SK-N-SH treated with all-trans-retinoic acid at 6 μM for 48 hours (cell line): ENCODE data around the gene SLC6A7.
"Not testable (repeated sequence)": the region's sequence is repeated elsewhere in the genome, so short reads cannot be mapped to it uniquely, and the experiment has no call there.

ENCODE experiments used
- ATAC-seq: fragments of 200-7000 bp; cut with Tn5 transposase; 3 replicates; pipeline ENCODE4 v1.9.1; 2020; ENCODE audit warnings: mild to moderate bottlenecking, moderate library complexity
- ARNTL ChIP-seq: fragments of 450-650 bp; formaldehyde crosslinking; IDR thresholded peaks from 2 replicates; pipeline ENCODE4 v1.5.0; 2020; ENCODE audit warnings: low read depth, mild to moderate bottlenecking, moderate library complexity, borderline replicate concordance
- BACH2 ChIP-seq: fragments of 250-450 bp; sonication (Bioruptor Pico); IDR thresholded peaks from 2 replicates; pipeline ENCODE4 v1.9.0; 2021; ENCODE audit warnings: mild to moderate bottlenecking, borderline replicate concordance
- CSDC2 ChIP-seq: fragments of 250-450 bp; sonication (Bioruptor Pico); IDR thresholded peaks from 2 replicates; pipeline ENCODE4 v1.5.0; 2020; ENCODE audit warnings: mild to moderate bottlenecking, moderate library complexity
- ESRRG ChIP-seq: fragments of 250-450 bp; sonication (Bioruptor Pico); IDR thresholded peaks from 2 replicates; pipeline ENCODE4 v1.6.1; 2021; ENCODE audit warnings: mild to moderate bottlenecking
- GLIS3 ChIP-seq: fragments of 250-450 bp; sonication (Bioruptor Pico); IDR thresholded peaks from 2 replicates; pipeline ENCODE4 v1.5.0; 2020; ENCODE audit warnings: mild to moderate bottlenecking, moderate library complexity
- OSR1 ChIP-seq: fragments of 250-450 bp; sonication (Bioruptor Pico); IDR thresholded peaks from 2 replicates; pipeline ENCODE4 v1.8.0; 2022; ENCODE audit warnings: moderate library complexity, mild to moderate bottlenecking, inconsistent platforms
- POU6F1 ChIP-seq: fragments of 250-450 bp; sonication (Bioruptor Pico); IDR thresholded peaks from 2 replicates; pipeline ENCODE4 v1.8.0; 2021; ENCODE audit warnings: low read depth, mild to moderate bottlenecking, moderate library complexity, borderline replicate concordance
- PPARA ChIP-seq: fragments of 250-450 bp; sonication (Bioruptor Pico); IDR thresholded peaks from 2 replicates; pipeline ENCODE4 v1.5.0; 2020; ENCODE audit warnings: mild to moderate bottlenecking, borderline replicate concordance
- RARB ChIP-seq: fragments of 250-450 bp; sonication (Bioruptor Pico); IDR thresholded peaks from 2 replicates; pipeline ENCODE4 v1.8.0; 2021; ENCODE audit warnings: mild to moderate bottlenecking, moderate library complexity
- SNAI2 ChIP-seq: fragments of 250-450 bp; sonication (Bioruptor Pico); IDR thresholded peaks from 2 replicates; pipeline ENCODE4 v1.5.0; 2020; ENCODE audit warnings: mild to moderate bottlenecking, moderate library complexity
- TCF4 ChIP-seq: fragments of 250-450 bp; sonication (Bioruptor Pico); IDR thresholded peaks from 2 replicates; pipeline ENCODE4 v1.8.0; 2021; ENCODE audit warnings: mild to moderate bottlenecking, moderate library complexity, borderline replicate concordance
- TOX ChIP-seq: fragments of 250-450 bp; sonication (Bioruptor Pico); IDR thresholded peaks from 2 replicates; pipeline ENCODE4 v1.8.0; 2021; ENCODE audit warnings: mild to moderate bottlenecking, moderate library complexity, borderline replicate concordance
- ZC3H10 ChIP-seq: fragments of 250-450 bp; sonication (Bioruptor Pico); IDR thresholded peaks from 2 replicates; pipeline ENCODE4 v1.5.1; 2021; ENCODE audit warnings: mild to moderate bottlenecking, moderate library complexity
- ZFP3 ChIP-seq: fragments of 250-450 bp; sonication (Bioruptor Pico); IDR thresholded peaks from 2 replicates; pipeline ENCODE4 v1.5.0; 2020; ENCODE audit warnings: mild to moderate bottlenecking, moderate library complexity
- ZFP30 ChIP-seq: fragments of 450-650 bp; formaldehyde crosslinking; IDR thresholded peaks from 2 replicates; pipeline ENCODE4 v1.5.0; 2022; ENCODE audit warnings: mild to moderate bottlenecking, moderate library complexity
- ZNF565 ChIP-seq: fragments of 450-650 bp; formaldehyde crosslinking; conservative IDR thresholded peaks from 2 replicates; pipeline ENCODE4 v1.5.0; 2020; ENCODE audit warnings: low read depth, mild to moderate bottlenecking, moderate library complexity
- ZNF70 ChIP-seq: fragments of 450-650 bp; formaldehyde crosslinking; IDR thresholded peaks from 2 replicates; pipeline ENCODE4 v1.5.0; 2020; ENCODE audit warnings: mild to moderate bottlenecking, moderate library complexity
- ZNF8 ChIP-seq: fragments of 450-650 bp; formaldehyde crosslinking; IDR thresholded peaks from 2 replicates; pipeline ENCODE4 v1.5.0; 2020; ENCODE audit warnings: mild to moderate bottlenecking, moderate library complexity
- TF ChIP-seq, protein P1 (sequence below): fragments of 250-450 bp; sonication (Bioruptor Pico); IDR thresholded peaks from 2 replicates; pipeline ENCODE4 v1.5.1; 2021; ENCODE audit warnings: mild to moderate bottlenecking, moderate library complexity
- TF ChIP-seq, protein P2 (sequence below): fragments of 250-450 bp; sonication (Bioruptor Pico); IDR thresholded peaks from 2 replicates; pipeline ENCODE4 v1.8.0; 2020; ENCODE audit warnings: mild to moderate bottlenecking, moderate library complexity, borderline replicate concordance

The SLC6A7 gene

GRCh38 chr5:150248493-150248892 lies 58.6 kb downstream of the SLC6A7 start:
- TF ChIP-seq ZNF8, result peak; percentile 57
- not testable (repeated sequence) for ATAC-seq

- TF ChIP-seq ESRRG (CRISPR knock-in tag) (no peak), OSR1 (CRISPR knock-in tag) (no peak), PPARA (CRISPR knock-in tag) (no peak), SNAI2 (CRISPR knock-in tag) (no peak), GLIS3 (CRISPR knock-in tag) (no peak), RARB (CRISPR knock-in tag) (no peak), ARNTL (CRISPR knock-in tag) (no peak), ZC3H10 (no peak)
- TF ChIP-seq, protein P1, sequence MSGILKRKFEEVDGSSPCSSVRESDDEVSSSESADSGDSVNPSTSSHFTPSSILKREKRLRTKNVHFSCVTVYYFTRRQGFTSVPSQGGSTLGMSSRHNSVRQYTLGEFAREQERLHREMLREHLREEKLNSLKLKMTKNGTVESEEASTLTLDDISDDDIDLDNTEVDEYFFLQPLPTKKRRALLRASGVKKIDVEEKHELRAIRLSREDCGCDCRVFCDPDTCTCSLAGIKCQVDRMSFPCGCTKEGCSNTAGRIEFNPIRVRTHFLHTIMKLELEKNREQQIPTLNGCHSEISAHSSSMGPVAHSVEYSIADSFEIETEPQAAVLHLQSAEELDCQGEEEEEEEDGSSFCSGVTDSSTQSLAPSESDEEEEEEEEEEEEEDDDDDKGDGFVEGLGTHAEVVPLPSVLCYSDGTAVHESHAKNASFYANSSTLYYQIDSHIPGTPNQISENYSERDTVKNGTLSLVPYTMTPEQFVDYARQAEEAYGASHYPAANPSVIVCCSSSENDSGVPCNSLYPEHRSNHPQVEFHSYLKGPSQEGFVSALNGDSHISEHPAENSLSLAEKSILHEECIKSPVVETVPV (CRISPR knock-in tag), result no peak
- no peak for ATAC-seq
These were observed 59.1 kb downstream of the SLC6A7 start for GRCh38 chr5:150248946-150249345.

- no peak for ATAC-seq
- TF ChIP-seq ZNF8 (no peak), BACH2 (CRISPR knock-in tag) (no peak), ZFP30 (CRISPR knock-in tag) (no peak), ZFP3 (CRISPR knock-in tag) (no peak), CSDC2 (CRISPR knock-in tag) (no peak), SNAI2 (CRISPR knock-in tag) (no peak), TOX (CRISPR knock-in tag) (no peak), ZNF70 (CRISPR knock-in tag) (no peak), PPARA (CRISPR knock-in tag) (no peak), TCF4 (CRISPR knock-in tag) (no peak), GLIS3 (CRISPR knock-in tag) (no peak), ARNTL (CRISPR knock-in tag) (no peak), ESRRG (CRISPR knock-in tag) (no peak)
- TF ChIP-seq, protein P1 (CRISPR knock-in tag), result no peak
- TF ChIP-seq, protein P2, sequence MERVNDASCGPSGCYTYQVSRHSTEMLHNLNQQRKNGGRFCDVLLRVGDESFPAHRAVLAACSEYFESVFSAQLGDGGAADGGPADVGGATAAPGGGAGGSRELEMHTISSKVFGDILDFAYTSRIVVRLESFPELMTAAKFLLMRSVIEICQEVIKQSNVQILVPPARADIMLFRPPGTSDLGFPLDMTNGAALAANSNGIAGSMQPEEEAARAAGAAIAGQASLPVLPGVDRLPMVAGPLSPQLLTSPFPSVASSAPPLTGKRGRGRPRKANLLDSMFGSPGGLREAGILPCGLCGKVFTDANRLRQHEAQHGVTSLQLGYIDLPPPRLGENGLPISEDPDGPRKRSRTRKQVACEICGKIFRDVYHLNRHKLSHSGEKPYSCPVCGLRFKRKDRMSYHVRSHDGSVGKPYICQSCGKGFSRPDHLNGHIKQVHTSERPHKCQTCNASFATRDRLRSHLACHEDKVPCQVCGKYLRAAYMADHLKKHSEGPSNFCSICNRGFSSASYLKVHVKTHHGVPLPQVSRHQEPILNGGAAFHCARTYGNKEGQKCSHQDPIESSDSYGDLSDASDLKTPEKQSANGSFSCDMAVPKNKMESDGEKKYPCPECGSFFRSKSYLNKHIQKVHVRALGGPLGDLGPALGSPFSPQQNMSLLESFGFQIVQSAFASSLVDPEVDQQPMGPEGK (CRISPR knock-in tag), result no peak
These were observed 59.9 kb downstream of the SLC6A7 start for GRCh38 chr5:150249744-150250143.

- ATAC-seq, result no peak
- TF ChIP-seq ZFP30 (CRISPR knock-in tag) (no peak), ARNTL (CRISPR knock-in tag) (no peak), BACH2 (CRISPR knock-in tag) (no peak), ZNF70 (CRISPR knock-in tag) (no peak), CSDC2 (CRISPR knock-in tag) (no peak), PPARA (CRISPR knock-in tag) (no peak), ZNF565 (no peak), ZC3H10 (no peak)
- TF ChIP-seq, all 23 proteins: peak for 0
These were observed 61.6 kb downstream of the SLC6A7 start for GRCh38 chr5:150251504-150251903.

DNA sequence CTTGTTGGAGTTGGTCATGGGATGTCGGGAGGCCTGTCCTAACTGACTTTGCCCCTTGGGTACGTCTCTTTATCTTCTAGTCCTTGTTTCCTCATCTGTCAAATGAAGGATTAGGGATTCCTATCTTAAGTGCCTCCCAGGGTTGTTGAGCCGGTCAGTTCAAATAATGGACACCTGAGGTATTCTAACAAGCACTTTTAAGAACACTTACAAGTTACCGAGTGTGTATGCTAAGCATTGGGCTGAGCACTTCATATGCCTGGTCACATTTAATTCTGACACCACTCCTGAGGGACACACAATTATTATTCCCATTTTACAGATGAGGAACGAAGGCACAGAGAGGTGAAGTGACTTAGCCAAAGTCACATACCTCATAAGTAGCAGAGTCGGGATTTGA lies 62.6 kb downstream of the SLC6A7 start:
- no peak for ATAC-seq
- TF ChIP-seq GLIS3 (CRISPR knock-in tag) (no peak), TOX (CRISPR knock-in tag) (no peak), ZNF565 (no peak), ZFP30 (CRISPR knock-in tag) (no peak), PPARA (CRISPR knock-in tag) (no peak), RARB (CRISPR knock-in tag) (no peak), ZC3H10 (no peak), POU6F1 (CRISPR knock-in tag) (no peak), CSDC2 (CRISPR knock-in tag) (no peak), ESRRG (CRISPR knock-in tag) (no peak), OSR1 (CRISPR knock-in tag) (no peak)
